RWPE2 (cell line): ENCODE results near the gene SMIM12.

ENCODE experiments used
- ATAC-seq: fragments of 200-7000 bp; cut with Tn5 transposase; 3 replicates; pipeline ENCODE4 v1.9.1; 2021; ENCODE audit warnings: low read depth
- DNase-seq: peaks from one replicate; pipeline ENCODE4 v3.0.0-alpha.2; 2020; ENCODE audit warnings: low spot score
- H3K27ac ChIP-seq: fragments of 450-650 bp; 2 replicates; pipeline ENCODE4 v1.5.1; 2017; ENCODE audit warnings: mild to moderate bottlenecking; ENCODE audit not compliant: poor library complexity, severe bottlenecking
- H3K27me3 ChIP-seq: fragments of 250-450 bp; sonication (Bioruptor Pico); 2 replicates; pipeline ENCODE4 v1.5.1; 2021; ENCODE audit warnings: mild to moderate bottlenecking, moderate library complexity; ENCODE audit not compliant: insufficient read depth, poor library complexity, severe bottlenecking
- H3K36me3 ChIP-seq: fragments of 250-450 bp; sonication (Bioruptor Pico); 2 replicates; pipeline ENCODE4 v1.5.1; 2020; ENCODE audit warnings: low read depth, mild to moderate bottlenecking, moderate library complexity
- H3K4me1 ChIP-seq: fragments of 250-450 bp; sonication (Bioruptor Pico); 2 replicates; pipeline ENCODE4 v1.5.1; 2021; ENCODE audit warnings: mild to moderate bottlenecking, moderate library complexity; ENCODE audit not compliant: insufficient read depth, poor library complexity, severe bottlenecking
- H3K4me3 ChIP-seq: fragments of 250-450 bp; sonication (Bioruptor Pico); 2 replicates; pipeline ENCODE4 v1.5.1; 2021; ENCODE audit warnings: mild to moderate bottlenecking, moderate library complexity; ENCODE audit not compliant: severe bottlenecking
- H3K9me3 ChIP-seq: fragments of 250-450 bp; sonication (Bioruptor Pico); 2 replicates; pipeline ENCODE4 v1.5.1; 2021; ENCODE audit warnings: mild to moderate bottlenecking, moderate library complexity; ENCODE audit not compliant: severe bottlenecking
- CTCF ChIP-seq: fragments of 450-650 bp; IDR thresholded peaks from one replicate; pipeline ENCODE4 v1.5.1; 2017; ENCODE audit warnings: mild to moderate bottlenecking, moderate library complexity; ENCODE audit not compliant: poor library complexity, severe bottlenecking

Gene SMIM12

GRCh38 chr1:34887593-34887992 is 28.0 kb upstream of the SMIM12 start:
- no peaks in the 10 kb centered on the region for H3K4me1 ChIP-seq
- peaks cover 2% of the 10 kb centered on the region for H3K9me3 ChIP-seq
- TF ChIP-seq CTCF = no peak
- H3K36me3 ChIP-seq = no peaks in the 10 kb centered on the region
- H3K27ac ChIP-seq = no peak overlapping the region
- no peak for ATAC-seq
- H3K27me3 ChIP-seq = peaks cover 25% of the 10 kb centered on the region
- no peak for DNase-seq
- H3K4me3 ChIP-seq = no peak overlapping the region

GRCh38 chr1:34885405-34886247 is 26.1 kb upstream of the SMIM12 start:
- ATAC-seq = peak; percentile 64
- H3K9me3 ChIP-seq = no peaks in the 10 kb centered on the region
- TF ChIP-seq CTCF = no peak
- H3K27me3 ChIP-seq = peaks cover 34% of the 10 kb centered on the region
- H3K4me3 ChIP-seq = peak overlapping the region; percentile 8
- no peaks in the 10 kb centered on the region for H3K36me3 ChIP-seq
- no peak for DNase-seq
- no peaks in the 10 kb centered on the region for H3K4me1 ChIP-seq
- H3K27ac ChIP-seq = no peak overlapping the region

DNA sequence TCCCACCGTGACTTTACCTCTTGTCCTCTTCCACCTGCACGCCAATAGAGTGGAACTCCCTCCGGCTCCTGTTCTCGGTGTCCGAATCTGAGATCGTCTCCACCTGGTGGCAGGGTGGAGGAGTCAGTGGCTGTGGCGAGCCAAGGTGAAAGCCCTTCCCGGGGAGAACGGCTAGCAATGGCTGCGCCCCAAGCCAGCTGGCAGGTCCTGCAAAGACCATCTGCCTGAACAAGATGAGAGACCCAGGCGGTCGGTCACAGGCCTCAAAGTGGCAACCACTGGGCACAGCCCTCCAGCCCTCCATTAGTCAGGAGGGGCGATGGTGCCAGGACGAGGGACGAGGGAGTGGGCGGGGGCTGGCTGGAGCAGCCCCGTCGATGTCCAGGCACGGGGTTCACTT is 25.4 kb upstream of the SMIM12 start:
- peaks cover 38% of the 10 kb centered on the region for H3K27me3 ChIP-seq
- no peaks in the 10 kb centered on the region for H3K36me3 ChIP-seq
- DNase-seq (no peak), ATAC-seq (peak; percentile 37; the same call in 2 of the 3 replicates)
- H3K4me1 ChIP-seq = no peaks in the 10 kb centered on the region
- no peaks in the 10 kb centered on the region for H3K9me3 ChIP-seq
- peak overlapping the region; percentile 8 for H3K4me3 ChIP-seq
- H3K27ac ChIP-seq = no peak overlapping the region
- TF ChIP-seq CTCF = no peak

DNA sequence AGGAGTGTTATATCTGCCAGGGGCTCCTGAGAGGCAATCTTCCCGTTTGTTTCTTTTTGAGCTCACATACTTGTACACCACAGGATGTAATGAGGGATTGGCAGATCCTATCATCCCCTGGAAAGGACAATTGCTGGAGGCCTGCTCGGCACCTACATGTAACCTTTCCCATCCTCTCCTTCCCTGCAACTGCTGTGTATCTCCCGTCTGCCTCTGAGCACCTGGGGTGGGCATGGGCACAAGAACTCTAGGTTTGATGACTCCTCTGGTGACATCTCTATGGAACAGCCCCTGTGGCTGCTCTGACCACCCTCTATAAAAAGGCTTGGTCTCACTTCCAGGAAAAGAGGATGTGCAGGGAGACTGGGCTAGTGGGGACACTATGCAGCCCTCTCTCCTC is 25.0 kb upstream of the SMIM12 start:
- no peaks in the 10 kb centered on the region for H3K4me1 ChIP-seq
- DNase-seq = no peak
- ATAC-seq = no peak
- no peaks in the 10 kb centered on the region for H3K36me3 ChIP-seq
- no peak overlapping the region for H3K4me3 ChIP-seq
- H3K27ac ChIP-seq = no peak overlapping the region
- no peaks in the 10 kb centered on the region for H3K9me3 ChIP-seq
- no peak for TF ChIP-seq CTCF
- H3K27me3 ChIP-seq = peaks cover 39% of the 10 kb centered on the region

DNA sequence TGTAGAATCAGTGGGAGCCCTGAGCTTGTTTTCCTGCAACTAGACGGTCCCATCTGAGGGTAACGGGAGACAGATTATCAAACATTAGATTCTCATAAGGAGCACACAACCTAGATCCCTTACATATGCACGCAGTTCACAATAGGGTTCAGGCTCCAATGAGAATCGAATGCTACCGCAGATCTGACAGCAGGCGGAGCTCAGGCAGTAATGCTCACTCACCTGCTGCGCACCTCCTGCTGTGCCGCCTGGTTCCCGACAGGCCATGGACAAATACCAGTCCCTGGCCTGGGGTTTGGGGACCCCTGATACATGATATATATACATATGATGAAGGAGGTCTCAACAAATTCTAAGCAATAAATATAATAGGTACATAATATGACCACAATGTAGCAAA is 19.7 kb upstream of the SMIM12 start:
- TF ChIP-seq CTCF = no peak
- Histone ChIP-seq H3K4me3 (no peak overlapping the region), H3K4me1 (no peaks in the 10 kb centered on the region), H3K36me3 (no peaks in the 10 kb centered on the region), H3K27ac (no peak overlapping the region), H3K9me3 (no peaks in the 10 kb centered on the region), H3K27me3 (peaks cover 37% of the 10 kb centered on the region)
- ATAC-seq (peak; percentile 38; the same call in 1 of the 3 replicates), DNase-seq (no peak)
